GM10847 (cell line): ENCODE data around the gene NPLOC4.

Source experiments
- POLR2A ChIP-seq: IDR thresholded peaks from 2 replicates; pipeline ENCODE4 v1.6.1; 2011; ENCODE audit not compliant: insufficient read length; ENCODE audit errors: extremely low read depth

Gene NPLOC4

DNA sequence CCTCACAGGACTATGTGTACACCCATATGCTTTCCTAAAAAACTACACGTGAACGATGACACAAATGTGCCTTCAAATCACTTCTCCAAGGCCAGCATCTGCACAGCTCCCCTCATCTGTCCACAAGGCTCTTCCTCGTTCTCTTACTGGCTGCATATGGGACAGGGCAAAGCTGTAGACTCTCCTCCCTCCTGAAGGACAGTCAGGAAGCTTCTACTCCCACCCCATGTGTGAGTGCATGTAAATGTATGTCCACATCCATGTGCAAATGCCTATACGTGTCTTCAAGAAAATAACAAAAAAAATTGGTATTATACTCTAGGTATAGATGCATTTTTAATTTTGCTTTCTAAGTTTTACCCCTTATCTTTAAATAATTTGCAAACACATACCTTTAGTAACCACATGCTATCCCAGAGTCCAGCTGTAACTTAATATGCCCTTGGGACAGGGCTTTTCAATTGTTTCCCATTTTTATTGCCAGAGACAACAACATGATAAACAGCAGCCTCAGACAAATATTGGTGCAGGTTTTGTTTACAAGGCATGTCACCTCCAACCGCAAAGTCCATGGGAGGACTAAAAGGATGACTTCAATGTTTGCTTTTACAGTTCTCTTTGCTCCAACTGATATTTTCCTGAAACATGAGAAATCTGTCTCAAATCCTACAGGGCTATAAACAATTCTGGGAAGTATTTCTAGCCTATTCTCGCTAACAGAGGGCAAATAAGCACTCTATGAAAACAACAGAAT is 53.1 kb downstream of the NPLOC4 start:
- no peak for TF ChIP-seq POLR2A

DNA sequence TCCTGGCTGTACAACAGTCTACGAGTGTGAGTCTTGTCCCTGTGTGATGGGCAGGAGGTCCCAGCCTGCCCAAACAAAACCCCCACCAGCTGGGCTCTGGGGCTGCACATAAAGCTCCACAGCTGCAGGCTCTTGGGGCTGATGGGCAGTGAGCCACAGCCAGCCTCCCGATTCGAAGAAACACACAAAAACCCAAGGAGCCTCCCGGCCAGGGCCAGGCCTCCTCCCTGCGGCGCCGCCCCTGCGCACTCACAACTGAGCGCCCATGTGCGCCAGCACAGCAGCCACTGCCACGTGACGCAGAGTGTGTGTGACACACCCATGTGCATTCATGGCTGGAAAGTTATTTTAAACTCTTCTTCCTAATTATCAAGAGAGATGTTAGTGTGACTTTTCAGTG is 54.2 kb downstream of the NPLOC4 start:
- TF ChIP-seq POLR2A: no peak

DNA sequence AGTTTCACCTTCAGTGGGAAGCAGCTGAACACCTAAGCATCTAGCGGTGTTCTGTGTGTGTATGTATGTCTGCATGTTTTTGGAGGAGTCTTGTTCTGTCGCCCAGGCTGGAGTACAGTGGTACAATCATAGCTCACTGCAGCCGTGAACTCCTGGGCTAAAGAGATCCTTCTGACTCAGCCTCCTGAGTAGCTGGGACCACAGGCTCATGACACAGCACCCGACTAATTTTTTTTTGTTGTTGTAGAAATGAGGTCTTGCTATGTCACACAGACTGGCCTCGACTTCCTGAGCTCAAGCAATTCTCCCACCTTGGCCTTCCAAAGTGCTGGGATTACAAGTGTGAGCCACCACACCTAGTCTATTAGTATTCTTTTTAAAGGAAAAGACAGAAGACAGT is 54.6 kb downstream of the NPLOC4 start:
- TF ChIP-seq POLR2A: no peak

DNA sequence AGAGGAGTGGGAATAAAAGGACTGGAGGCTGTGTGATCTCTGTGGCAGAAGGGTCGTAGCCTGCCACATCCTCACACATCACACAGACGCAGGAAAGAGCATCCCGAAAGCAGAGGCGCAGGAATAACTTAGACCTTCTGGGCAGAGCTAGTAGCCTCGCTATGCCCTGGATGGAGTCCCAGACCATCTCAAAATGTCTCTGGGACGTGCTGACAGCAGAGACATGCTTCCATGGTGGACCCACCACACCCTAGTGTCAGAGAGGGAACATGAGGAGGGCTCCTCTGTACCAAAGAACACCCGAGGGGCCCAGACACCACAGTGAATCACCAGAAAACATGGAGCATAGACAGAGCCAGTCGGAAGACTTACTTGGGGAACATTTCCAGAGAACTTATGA is 55.2 kb downstream of the NPLOC4 start:
- no peak for TF ChIP-seq POLR2A

DNA sequence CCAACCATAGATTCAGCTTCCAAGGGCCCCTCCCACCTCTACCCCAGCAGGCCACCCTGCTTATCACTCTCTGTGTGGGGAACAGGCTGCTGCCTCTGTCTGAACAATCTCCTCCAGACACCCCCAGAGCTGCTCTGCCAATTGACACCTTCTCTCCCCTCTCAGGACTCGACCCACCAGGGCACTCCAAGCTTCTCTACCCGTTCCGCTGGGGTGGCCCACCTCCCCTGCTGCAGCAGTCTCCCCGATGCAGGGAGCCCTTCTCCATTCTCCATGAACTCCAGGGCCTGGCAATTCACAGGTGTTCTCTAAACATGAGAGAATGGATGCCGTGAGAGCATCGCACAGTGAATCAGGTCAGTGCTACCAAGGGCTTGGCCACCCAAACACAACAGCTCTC is 56.4 kb downstream of the NPLOC4 start:
- TF ChIP-seq POLR2A: no peak

DNA sequence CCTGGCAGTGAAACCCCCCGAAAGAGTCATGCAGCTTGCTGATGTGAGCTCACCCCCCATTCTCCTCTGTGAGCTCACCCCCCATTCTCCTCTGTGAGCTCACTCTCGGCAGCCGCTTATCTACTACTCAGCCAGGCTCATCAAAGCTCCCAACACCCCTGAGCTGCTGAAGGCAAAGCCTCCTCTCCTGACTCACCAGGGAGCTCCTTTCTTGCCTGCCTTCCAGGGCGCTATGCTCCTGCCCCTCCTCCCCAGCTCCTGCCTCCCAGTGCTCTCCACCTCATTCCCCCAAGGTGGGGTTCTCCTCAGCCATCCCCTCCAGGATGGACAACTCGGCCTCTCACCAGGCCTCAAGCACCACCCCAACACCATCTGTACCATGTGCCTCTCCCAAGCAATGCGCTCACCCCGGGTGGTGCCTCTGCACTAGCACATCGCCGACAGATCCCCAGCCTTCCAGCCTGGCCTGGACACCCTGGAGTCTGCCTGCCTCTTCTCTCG is 57.0 kb downstream of the NPLOC4 start:
- no peak for TF ChIP-seq POLR2A

DNA sequence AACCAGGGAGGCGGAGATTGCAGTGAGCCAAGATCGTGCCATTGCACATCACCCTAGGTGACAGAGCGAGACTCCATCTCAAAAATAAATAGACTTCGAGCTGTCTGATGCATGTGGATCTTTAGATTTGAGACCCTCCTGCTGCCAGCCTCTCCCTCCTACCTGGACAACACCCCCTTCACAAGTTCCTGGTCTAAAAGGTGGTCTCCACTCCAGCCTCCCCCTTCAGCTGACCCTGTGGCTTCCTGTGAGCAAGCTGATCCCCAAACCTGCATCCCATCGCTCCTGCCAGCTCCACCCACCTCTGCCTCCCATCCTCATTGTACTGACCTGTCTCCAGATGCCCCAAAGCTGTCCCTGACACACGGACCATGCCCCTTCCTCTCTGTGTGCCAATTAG is 57.6 kb downstream of the NPLOC4 start:
- no peak for TF ChIP-seq POLR2A

DNA sequence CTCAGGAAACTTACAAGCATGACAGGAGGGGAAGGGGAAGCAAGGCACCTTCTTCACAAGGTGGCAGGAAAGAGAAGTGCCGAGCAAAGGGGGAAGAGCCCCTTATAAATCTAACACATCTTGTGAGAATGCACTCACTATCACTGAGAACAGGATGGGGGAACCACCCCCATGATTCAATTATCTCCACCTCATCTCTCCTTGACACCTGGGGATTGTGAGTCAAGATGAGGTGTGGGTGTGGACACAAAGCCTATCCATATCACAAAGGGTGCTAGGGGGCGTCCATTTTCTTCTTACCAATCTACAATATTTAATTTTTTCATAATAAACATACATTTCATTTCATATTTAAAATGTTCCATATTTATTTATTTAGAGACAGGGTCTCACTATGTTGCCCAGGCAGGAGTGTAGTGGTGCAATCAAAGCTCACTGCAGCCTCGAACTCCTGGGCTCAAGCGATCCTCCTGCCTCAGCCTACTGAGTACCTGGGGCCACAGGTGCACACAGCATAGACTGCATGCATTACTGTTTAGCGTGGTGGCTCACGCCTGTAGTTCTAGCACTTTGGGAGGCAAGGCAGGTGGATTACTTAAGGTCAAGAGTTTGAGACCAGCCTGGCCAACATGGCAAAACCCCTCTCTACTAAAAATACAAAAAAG is 58.2 kb downstream of the NPLOC4 start:
- no peak for TF ChIP-seq POLR2A

DNA sequence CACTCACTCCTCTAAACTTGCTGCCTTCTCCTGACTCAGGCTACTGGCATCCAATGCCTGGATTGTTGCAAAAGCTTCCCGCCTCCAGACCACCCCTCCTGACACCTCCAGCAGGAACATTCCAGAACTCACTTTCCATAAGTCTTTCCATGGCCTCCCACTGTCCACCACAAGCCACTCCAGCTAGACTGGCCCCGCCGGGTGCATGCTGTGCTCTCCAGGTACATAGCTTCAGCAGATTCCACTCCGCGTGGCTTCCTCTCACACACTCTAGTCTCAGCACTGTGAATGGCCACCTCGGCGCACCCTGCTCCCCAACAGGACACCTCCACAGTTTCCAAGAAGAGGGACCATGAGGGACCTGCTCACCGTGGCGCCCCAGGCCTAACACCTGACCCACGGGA is 58.9 kb downstream of the NPLOC4 start:
- TF ChIP-seq POLR2A: no peak

DNA sequence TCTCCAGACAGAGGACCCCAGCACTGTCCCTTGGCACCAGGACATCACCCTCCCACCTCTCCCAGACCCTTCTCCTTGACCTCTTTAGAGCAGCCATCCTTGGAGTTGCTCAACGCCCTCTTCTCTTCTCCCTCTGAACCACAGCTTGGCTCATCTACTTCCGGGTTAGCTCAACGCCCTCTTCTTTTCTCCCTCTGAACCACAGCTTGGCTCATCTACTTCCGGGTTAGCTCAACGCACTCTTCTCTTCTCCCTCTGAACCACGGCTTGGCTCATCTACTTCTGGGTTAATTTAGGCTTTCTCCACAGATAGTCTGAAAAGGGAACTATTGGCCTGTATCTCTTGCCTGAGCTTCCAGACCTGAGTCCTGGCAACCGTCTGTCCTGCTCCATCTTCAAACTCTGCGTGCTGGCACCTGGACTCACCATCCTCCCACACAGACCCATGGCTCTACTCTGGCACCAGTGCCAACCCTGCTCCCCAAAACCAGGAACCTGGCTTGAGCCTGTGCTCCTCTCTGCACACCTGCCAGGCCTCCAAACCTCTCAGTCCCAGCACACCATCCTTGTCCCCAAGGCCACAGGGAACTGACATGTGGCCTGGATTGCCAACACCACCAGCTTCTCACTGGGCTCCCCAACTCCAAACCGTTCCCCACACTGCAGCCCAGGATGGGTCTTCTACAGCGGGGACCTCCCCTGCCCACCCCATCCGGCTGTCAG is 59.5 kb downstream of the NPLOC4 start:
- no peak for TF ChIP-seq POLR2A

DNA sequence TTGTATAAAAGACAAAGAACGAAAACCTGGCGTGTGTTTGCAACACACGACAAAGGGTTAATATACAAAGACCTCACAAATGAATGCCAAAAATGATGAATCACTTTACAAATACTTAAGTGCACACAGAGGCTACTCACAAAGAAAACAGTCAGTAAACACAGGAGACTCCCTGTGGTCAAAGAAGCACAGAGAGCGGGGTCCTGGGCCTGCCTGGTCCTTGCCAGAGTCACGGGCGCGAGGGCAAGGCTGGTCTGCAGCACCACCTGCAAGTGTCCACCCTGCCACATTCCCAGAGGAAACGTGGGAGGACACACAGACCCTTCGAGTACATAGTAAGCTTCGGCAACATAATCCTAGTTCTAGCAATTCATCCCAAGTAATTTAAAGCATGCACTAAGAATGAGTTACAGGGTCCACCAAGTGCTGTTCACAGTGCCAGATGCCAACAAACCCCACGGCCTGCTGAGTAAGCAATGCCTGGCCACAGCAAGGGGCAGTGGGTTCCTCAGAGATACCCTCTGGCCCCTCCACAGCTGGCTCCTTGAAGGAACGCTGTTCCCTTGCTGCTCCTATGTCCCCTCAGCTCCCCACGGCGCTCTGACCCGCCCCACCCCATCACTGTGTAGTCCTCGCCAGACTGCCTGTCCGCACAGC is 60.2 kb downstream of the NPLOC4 start:
- TF ChIP-seq POLR2A: no peak

DNA sequence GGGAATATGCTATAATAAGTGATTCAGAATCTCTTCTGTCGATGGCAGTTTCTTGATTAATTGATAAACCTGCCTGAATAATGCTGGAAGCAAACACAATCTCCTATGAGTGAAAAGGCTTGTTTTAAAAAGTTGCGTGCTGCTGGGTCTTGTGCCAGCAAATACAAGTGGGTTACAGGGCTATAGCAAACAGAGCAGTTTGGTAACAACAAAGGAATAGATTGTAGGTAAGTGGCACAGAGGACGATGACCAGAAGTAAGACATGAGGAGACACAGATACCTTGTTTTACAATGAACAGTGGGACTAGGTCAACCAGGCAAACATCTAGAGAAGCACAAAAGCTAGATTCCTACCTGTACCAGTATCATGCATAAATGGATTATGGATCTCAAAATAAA is 61.1 kb downstream of the NPLOC4 start:
- TF ChIP-seq POLR2A: no peak

DNA sequence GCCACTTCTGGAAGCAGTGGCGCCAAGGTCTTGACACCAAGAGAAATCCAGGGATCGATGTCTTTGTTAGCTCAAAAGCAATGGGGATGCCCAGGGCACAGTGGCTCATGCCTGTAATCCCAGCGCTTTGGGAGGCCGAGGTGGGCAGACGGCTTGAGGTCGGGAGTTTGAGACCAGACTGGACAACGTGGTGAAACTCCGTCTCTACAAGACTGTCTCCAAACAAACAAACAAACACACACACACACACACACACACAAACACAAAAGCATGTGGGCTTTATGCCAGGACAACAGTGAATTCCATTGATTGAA is 62.3 kb downstream of the NPLOC4 start:
- no peak for TF ChIP-seq POLR2A

DNA sequence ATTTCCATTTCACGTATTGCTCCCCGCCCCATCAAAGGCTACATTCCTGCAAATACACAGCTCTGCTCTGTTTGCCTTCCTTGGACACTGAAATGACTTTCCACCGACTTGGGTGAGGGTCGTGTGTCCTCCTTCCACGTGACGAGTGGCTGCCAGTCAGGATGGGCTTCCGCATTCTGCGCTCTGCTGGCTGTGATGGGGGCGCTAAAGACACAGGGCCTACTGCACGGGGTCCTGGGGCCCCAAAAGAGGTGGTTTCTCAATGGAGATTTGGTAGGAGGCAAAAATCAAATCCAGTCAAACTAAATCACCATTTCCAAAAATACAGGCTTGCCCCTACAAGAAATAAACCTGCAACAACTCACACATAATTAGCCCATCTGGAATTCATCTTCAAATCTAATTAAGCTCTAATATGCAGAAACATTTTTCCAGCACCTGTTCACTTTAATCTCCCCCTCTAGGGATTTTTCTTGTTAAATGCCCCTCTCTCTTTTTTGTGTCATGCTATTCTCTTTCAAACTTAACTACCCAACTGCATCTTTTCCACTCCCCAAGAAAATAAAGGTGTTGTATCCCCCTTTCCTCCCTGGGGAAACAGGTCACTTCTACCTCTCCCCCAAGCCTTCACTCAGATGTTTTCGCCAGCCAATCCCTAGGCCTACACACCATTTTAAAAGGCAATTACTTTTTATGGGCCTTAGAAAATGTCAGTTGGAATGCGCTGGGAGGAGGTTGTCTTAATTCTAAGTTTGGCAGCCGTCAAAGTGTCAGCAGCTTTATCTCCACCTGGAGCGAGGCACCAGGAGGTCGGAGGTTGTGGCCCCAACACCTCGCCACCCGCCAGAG is 62.9 kb downstream of the NPLOC4 start:
- no peak for TF ChIP-seq POLR2A
